Small intestine (tissue), 7 donors: ENCODE data around the gene TTYH1. TPM values are rescaled to one million over a fixed set of nuclear protein-coding genes. Genes with fewer than 3 reads are reported as not detected.
A peak's percentile ranks its signal among the peaks of the same experiment; 100 is the strongest.
"Not testable (repeated sequence)": the region's sequence is repeated elsewhere in the genome, so short reads cannot be mapped to it uniquely, and the experiment has no call there.

Experiments used
- DNase-seq, 2 donors: peaks; one replicate each; pipeline versions ENCODE4 v3.0.0 to v3.0.0-alpha.2; 2013
- FAIRE-seq: peaks from 2 replicates; lab custom pipeline; 2012; peaks lifted over from hg19 to GRCh38; lab: Jason Lieb, UNC
- H3K27ac ChIP-seq, 3 donors: one replicate each; pipeline ENCODE4 v1.5.1; 2013; ENCODE audit warnings: low read length in 2 of 3, mild to moderate bottlenecking in 2 of 3, control low read depth in 1 of 3, inconsistent platforms in 1 of 3, low read depth in 1 of 3, moderate library complexity in 1 of 3
- H3K27me3 ChIP-seq, 3 donors: one replicate each; pipeline ENCODE4 v1.6.1; 2013; ENCODE audit warnings: low read length in 3 of 3, inconsistent platforms in 1 of 3; ENCODE audit not compliant: control insufficient read depth in 3 of 3, insufficient read depth in 3 of 3
- H3K36me3 ChIP-seq, 3 donors: one replicate each; pipeline ENCODE4 v1.6.1; 2013; ENCODE audit warnings: low read length in 3 of 3, inconsistent platforms in 1 of 3, low read depth in 1 of 3, mild to moderate bottlenecking in 1 of 3, moderate library complexity in 1 of 3; ENCODE audit not compliant: control insufficient read depth in 3 of 3, insufficient read depth in 2 of 3
- H3K4me1 ChIP-seq, 3 donors: one replicate each; pipeline ENCODE4 v1.6.1; 2013; ENCODE audit warnings: low read length in 2 of 3, inconsistent platforms in 1 of 3, low read depth in 1 of 3, mild to moderate bottlenecking in 1 of 3, moderate library complexity in 1 of 3; ENCODE audit not compliant: control insufficient read depth in 3 of 3, insufficient read depth in 2 of 3
- H3K4me3 ChIP-seq, 3 donors: one replicate each; pipeline ENCODE4 v1.5.1; 2013; ENCODE audit warnings: low read length in 3 of 3, control low read depth in 1 of 3, inconsistent platforms in 1 of 3, low read depth in 1 of 3, mild to moderate bottlenecking in 1 of 3, moderate library complexity in 1 of 3
- H3K9me3 ChIP-seq, 2 donors: one replicate each; pipeline ENCODE4 v1.6.1; 2013; ENCODE audit warnings: low read depth in 1 of 2, low read length in 1 of 2; ENCODE audit not compliant: control insufficient read depth in 2 of 2, insufficient read depth in 1 of 2
- WGBS, 3 donors: extraction: QIAGEN DNeasy Blood & Tissue Kit; methylation state at CpG; one replicate each; pipeline ENCODE4 v1.1.7; 2013; 5-methylcytosine and 5-hydroxymethylcytosine counted together
- polyA plus RNA-seq, 4 donors: library from polyadenylated mRNA; stranded (reverse) in 3 of 4; unstranded in 1 of 4; fragments of 200-250 nt in 3 of 4; fragments of 120-200 nt in 1 of 4; gene quantifications; one replicate each; pipeline versions ENCODE4 v1.2.1 to v1.2.3, GENCODE V29; 2013
- donor health status: healthy with polysubstance abuse.
- donor health status: control.
- donor health status: control.
- donor health status: Bipolar disorder and iron deficiency.
- donor health status: healthy.

Gene TTYH1
- polyA plus RNA-seq, 4 donors, result 1.5 to 10.1 TPM; not detected in 2

DNA sequence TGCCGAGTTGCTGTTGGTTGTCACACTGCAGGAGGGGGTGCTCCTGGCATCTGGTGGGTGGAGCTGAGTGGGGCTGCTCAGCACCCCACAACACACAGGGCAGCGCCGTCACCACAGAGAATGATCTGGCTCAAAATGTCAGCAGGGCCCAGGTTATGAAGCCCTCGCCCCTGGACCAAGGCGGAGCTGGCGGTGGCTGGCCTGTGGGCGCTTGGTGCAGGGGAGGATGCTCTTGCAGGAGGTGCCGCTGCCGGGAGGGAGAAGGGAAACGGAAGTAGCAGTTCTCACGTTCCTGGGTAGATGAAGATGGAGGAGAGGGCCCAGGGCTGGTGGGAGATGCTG lies 19.6 kb downstream of the TTYH1 start:
- WGBS, 3 donors, result 14 to 36% (median 21%) methylated on average over 11 of the region's 11 CpGs
- Histone ChIP-seq H3K27me3 (peaks cover 0 to 5% (median 2%) of the 10 kb centered on the region in 3 donors), H3K4me3 (no peak overlapping the region), H3K36me3 (peaks cover 0 to 14% (median 0%) of the 10 kb centered on the region in 3 donors), H3K4me1 (peaks cover 0 to 14% (median 0%) of the 10 kb centered on the region in 3 donors), H3K27ac (no peak overlapping the region), H3K9me3 (no peaks in the 10 kb centered on the region)
- no peak for FAIRE-seq
- no peak for DNase-seq

DNA sequence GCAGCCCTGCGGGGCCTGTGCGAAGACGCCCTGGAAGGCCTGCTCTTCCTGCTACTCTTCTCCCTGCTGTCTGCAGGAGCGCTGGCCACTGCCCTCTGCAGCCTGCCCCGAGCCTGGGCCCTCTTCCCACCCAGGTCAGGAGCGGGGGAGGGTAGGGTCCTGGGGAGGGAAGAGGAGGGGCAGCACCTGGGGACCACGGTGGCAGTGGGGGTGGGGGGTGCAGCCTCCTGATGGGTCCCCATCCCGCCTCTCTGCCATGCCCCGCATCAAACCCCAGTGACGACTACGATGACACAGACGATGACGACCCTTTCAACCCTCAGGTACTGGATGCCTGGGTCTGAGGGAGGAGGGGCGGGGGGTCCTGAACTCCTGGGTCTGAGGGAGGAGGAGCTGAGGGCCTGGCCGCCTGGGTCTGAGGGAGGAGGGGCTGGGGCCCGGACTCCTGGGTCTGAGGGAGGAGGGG lies 20.3 kb downstream of the TTYH1 start:
- 44 to 53% (median 46%) methylated on average over 13 to 16 of the region's 16 CpGs for WGBS, 3 donors
- no peak for FAIRE-seq
- H3K9me3 ChIP-seq, result no peaks in the 10 kb centered on the region
- no peak for DNase-seq
- H3K4me3 ChIP-seq, result no peak overlapping the region
- peaks cover 0 to 7% (median 0%) of the 10 kb centered on the region in 3 donors for H3K4me1 ChIP-seq
- peaks cover 0 to 18% (median 0%) of the 10 kb centered on the region in 3 donors for H3K36me3 ChIP-seq
- no peaks in the 10 kb centered on the region for H3K27me3 ChIP-seq
- H3K27ac ChIP-seq, result no peak overlapping the region

DNA sequence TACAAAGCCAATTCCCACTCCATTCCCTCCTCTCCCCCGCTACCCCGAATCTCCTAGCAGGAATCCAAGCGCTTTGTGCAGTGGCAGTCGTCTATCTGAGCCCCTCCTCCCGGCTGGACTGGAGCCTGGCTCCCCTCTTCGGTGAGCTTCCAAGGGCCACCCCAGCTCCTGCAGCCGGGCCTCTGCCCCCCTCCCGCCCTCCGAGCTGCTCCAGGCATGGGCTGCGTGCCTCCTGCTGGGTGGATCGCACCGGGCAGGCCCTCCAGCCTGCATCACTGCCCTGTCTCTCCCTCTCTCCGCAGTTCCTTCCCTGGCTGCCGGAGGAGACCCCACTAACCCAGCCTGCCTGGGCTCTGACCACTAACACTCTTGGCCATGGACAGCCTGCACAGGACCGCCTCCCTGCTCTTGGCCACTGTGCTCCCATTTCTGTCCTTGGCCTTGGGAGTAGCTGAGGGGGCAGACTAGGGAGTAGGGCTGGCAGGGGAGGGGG lies 20.8 kb downstream of the TTYH1 start:
- no peak for FAIRE-seq
- H3K27ac ChIP-seq, result no peak overlapping the region
- WGBS, 3 donors, result 56 to 76% (median 68%) methylated on average over 12 to 15 of the region's 15 CpGs

DNA sequence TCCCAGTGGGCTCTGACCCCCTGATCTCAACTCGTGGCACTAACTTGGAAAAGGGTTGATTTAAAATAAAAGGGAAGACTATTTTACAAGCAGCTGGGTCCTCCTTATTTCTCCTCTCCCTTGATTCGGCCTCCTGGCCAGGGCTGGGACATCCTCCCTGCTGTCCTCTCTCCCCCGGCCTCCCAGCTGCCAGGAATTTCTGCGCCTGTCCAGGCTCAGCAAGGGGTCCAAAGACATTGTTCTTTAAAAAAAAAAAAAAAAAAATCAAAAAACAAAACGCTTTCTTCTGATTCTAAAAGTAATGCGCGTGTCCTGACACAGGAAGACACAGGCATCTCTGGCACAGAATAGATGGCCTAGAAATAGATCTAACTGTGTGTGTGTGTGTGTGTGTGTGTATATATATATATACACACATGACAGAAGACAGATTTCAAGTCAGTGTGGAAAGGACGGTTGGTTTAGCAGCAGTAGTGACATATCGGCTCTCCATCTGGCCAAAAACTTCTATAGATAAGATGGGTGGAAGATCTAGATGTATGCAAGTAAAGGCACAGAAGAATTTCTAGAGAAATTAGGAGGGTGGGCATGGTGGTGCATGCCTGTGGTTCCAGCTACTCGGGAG lies 21.5 kb downstream of the TTYH1 start:
- DNase-seq, result no peak
- Histone ChIP-seq H3K27me3 (no peaks in the 10 kb centered on the region), H3K4me3 (no peak overlapping the region), H3K4me1 (peaks cover 0 to 6% (median 0%) of the 10 kb centered on the region in 3 donors), H3K9me3 (no peaks in the 10 kb centered on the region), H3K36me3 (peaks cover 0 to 18% (median 0%) of the 10 kb centered on the region in 3 donors), H3K27ac (no peak overlapping the region)
- 74 to 89% (median 87%) methylated on average over 10 of the region's 10 CpGs for WGBS, 3 donors
- FAIRE-seq, result no peak

More for the DNA sequence above, 20.8 kb downstream of the TTYH1 start:
- Histone ChIP-seq H3K4me1 (peaks cover 0 to 6% (median 0%) of the 10 kb centered on the region in 3 donors), H3K27me3 (no peaks in the 10 kb centered on the region), H3K9me3 (no peaks in the 10 kb centered on the region), H3K4me3 (no peak overlapping the region), H3K36me3 (peaks cover 0 to 18% (median 0%) of the 10 kb centered on the region in 3 donors)
- no peak for DNase-seq

DNA sequence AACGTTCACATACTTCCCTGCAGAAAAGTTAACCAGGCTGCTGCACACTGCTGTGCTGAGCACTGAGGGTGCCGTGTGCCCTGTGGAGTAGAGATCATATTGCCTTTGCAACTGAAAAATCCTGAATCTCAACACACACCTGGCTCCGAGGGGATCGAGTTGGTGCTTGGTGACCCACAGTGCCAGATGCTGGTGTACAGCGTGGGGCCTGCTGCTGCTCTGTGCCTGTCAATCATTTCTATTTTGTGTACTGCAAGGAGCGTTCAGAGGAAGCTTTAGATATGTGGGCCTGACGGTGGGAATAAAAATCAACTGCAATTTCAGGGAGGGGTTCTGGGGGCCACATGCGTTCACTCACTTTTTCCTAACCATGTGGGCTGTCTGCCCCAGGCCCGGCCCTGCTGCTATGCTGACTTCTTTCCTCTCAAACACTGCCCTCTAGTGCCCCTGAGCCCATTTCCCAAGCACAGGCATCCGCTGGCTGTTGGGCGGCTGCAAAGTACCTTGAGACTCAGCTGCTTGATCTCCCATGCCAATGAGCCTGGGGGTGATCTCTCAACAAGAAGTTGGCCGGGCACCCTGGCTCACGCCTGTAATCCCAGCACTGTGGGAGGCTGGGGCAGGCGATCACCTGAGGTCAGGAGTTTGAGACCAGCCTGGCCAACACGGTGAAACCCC lies 24.0 kb downstream of the TTYH1 start:
- no peaks in the 10 kb centered on the region for H3K9me3 ChIP-seq
- H3K4me1 ChIP-seq, result peaks cover 0 to 8% (median 0%) of the 10 kb centered on the region in 3 donors
- peaks cover 0 to 25% (median 0%) of the 10 kb centered on the region in 3 donors for H3K36me3 ChIP-seq
- FAIRE-seq (no peak), DNase-seq (peak; percentile 61 to 69)
- H3K27ac ChIP-seq, result no peak overlapping the region
- H3K27me3 ChIP-seq, result no peaks in the 10 kb centered on the region
- WGBS, 3 donors, result 43 to 62% (median 52%) methylated on average over 15 of the region's 15 CpGs
- no peak overlapping the region for H3K4me3 ChIP-seq

DNA sequence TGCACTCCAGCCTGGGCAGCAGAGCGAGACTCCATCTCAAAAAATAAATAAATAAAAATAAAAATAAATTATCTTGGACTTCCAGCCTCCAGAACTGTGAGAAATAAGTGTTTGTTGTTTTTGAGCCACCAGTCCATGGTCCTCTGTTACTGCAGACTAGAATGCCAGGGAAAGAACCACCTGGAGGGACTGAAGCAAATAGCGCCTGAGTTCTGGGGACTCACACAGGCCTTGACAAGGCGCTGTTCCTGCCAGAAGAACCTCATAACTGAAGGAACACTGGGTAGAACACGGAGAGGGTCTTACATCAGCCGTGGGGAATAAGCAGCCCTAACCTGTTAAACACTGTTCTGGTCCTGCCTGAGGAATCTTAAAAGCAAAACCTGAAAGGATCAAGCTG lies 25.4 kb downstream of the TTYH1 start:
- H3K27me3 ChIP-seq, result no peaks in the 10 kb centered on the region
- DNase-seq (no peak), FAIRE-seq (no peak)
- H3K27ac ChIP-seq, result no peak overlapping the region
- 91 to 95% (median 94%) methylated on average over 5 of the region's 5 CpGs for WGBS, 3 donors
- H3K4me3 ChIP-seq, result no peak overlapping the region
- H3K9me3 ChIP-seq, result no peaks in the 10 kb centered on the region
- peaks cover 0 to 16% (median 3%) of the 10 kb centered on the region in 3 donors for H3K4me1 ChIP-seq
- H3K36me3 ChIP-seq, result peaks cover 0 to 25% (median 1%) of the 10 kb centered on the region in 3 donors

DNA sequence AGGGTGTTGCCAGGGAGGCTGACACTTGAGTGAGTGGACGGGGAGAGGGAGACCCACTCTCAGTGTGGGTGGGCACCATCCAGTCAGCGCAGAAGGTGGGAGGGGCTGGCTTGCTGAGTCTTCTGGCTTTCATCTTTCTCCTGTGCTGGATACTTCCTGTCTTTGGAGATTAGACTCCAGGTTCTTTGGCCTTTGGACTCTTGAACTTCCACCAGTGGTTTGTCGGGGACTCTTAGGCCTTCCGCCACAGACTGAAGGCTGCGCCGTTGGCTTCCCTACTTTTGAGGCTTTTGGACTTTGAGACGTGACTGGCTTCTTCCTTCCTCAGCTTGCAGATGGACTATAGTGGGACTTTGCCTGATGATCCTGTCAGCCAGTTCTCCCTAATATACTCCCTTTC lies 29.5 kb downstream of the TTYH1 start:
- Histone ChIP-seq H3K27me3 (no peaks in the 10 kb centered on the region), H3K36me3 (peaks cover 0 to 22% (median 1%) of the 10 kb centered on the region in 3 donors), H3K4me1 (peaks cover 0 to 20% (median 9%) of the 10 kb centered on the region in 3 donors), H3K9me3 (no peaks in the 10 kb centered on the region), H3K27ac (peak overlapping the region in 2 of 3 donors; percentile 17 to 81), H3K4me3 (no peak overlapping the region)
- FAIRE-seq, result no peak
- peak; percentile 95 to 100 for DNase-seq
- WGBS, 3 donors, result 13 to 52% (median 48%) methylated on average over 7 of the region's 7 CpGs

DNA sequence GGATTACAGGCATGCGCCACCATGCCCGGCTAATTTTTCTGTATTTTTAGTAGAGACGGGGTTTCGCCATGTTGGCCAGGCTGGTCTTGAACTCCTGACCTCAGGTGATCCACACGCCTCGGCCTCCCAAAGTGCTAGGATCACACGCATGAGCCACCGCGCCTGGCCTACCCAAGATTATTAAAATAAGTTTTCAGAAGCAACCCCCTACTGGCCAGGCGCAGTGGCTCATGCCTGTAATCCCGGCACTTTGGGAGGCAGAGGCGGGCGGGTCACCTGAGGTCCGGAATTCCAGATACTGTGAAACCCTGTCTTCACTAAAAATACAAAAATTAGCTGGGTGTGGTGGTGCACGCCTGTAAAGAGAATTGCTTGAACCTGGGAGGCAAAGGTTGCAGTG lies 31.1 kb downstream of the TTYH1 start:
- H3K4me3 ChIP-seq, FAIRE-seq, DNase-seq, H3K9me3 ChIP-seq, H3K27ac ChIP-seq, H3K27me3 ChIP-seq: not testable (repeated sequence)
- 84 to 89% (median 84%) methylated on average over 15 of the region's 15 CpGs for WGBS, 3 donors
- Histone ChIP-seq H3K4me1 (peaks cover 3 to 25% (median 9%) of the 10 kb centered on the region in 3 donors), H3K36me3 (peaks cover 0 to 29% (median 3%) of the 10 kb centered on the region in 3 donors)
